AG08396 (cell line): ENCODE results near the gene TOGARAM2.

Experiments
- DNase-seq: peaks from one replicate; pipeline ENCODE4 v3.0.0; 2012; ENCODE audit warnings: low spot score, mixed read lengths

TOGARAM2 gene

GRCh38 chr2:28997847-28998735 lies 17.0 kb downstream of the TOGARAM2 start:
- DNase-seq = no peak

GRCh38 chr2:29000481-29000880 lies 19.4 kb downstream of the TOGARAM2 start:
- no peak for DNase-seq

GRCh38 chr2:29000956-29001355 lies 19.9 kb downstream of the TOGARAM2 start:
- no peak for DNase-seq

GRCh38 chr2:29001806-29002205 lies 20.7 kb downstream of the TOGARAM2 start:
- DNase-seq = no peak

GRCh38 chr2:29004755-29005154 lies 23.7 kb downstream of the TOGARAM2 start:
- DNase-seq = no peak

GRCh38 chr2:29005331-29005730 lies 24.2 kb downstream of the TOGARAM2 start:
- DNase-seq = no peak

GRCh38 chr2:29006092-29006979 lies 25.2 kb downstream of the TOGARAM2 start:
- no peak for DNase-seq

- no peak for DNase-seq
These were observed 25.8 kb downstream of the TOGARAM2 start for GRCh38 chr2:29006980-29007301.

- DNase-seq = no peak
These were observed 28.2 kb downstream of the TOGARAM2 start for GRCh38 chr2:29009270-29009669.

GRCh38 chr2:29009711-29010677 lies 28.9 kb downstream of the TOGARAM2 start:
- DNase-seq = no peak

- peak; percentile 51 for DNase-seq
These were observed 29.8 kb downstream of the TOGARAM2 start for GRCh38 chr2:29010946-29011345.

- DNase-seq = no peak
These were observed 30.4 kb downstream of the TOGARAM2 start for GRCh38 chr2:29011418-29012060.

GRCh38 chr2:29012211-29012681 lies 31.1 kb downstream of the TOGARAM2 start:
- DNase-seq = peak; percentile 66

- no peak for DNase-seq
These were observed 32.1 kb downstream of the TOGARAM2 start for GRCh38 chr2:29013057-29013780.

- DNase-seq = no peak
These were observed 33.2 kb downstream of the TOGARAM2 start for GRCh38 chr2:29014331-29014730.

GRCh38 chr2:29014811-29015421 lies 33.8 kb downstream of the TOGARAM2 start:
- peak; percentile 44 for DNase-seq

- DNase-seq = no peak
These were observed 34.8 kb downstream of the TOGARAM2 start for GRCh38 chr2:29015701-29016470.

GRCh38 chr2:29016504-29016903 lies 35.4 kb downstream of the TOGARAM2 start:
- no peak for DNase-seq

- no peak for DNase-seq
These were observed 36.8 kb downstream of the TOGARAM2 start for GRCh38 chr2:29017716-29018435.
